ENCODE results near the gene TMBIM1. TPM values are rescaled to one million over a fixed set of nuclear protein-coding genes. Genes with fewer than 3 reads are reported as not detected.
A peak's percentile ranks its signal among the peaks of the same experiment; 100 is the strongest.

Gene TMBIM1
- total and polyA plus RNA-seq, 8 donors = 56.6 to 196 (median 159) TPM

- peak overlapping the region in 2 of 4 donors; percentile 16 to 50 for H3K27ac ChIP-seq
- intact Hi-C loops (cut with DNase I) = loop anchor here in 1 of 3 donors (5.0 kb wide), 1 partner anchor 79 kb away; no protein-coding TSS in a partner anchor
- FAIRE-seq (no peak), ATAC-seq (peak in 1 of 4 donors; percentile 1), DNase-seq (peak in 3 of 6 donors; percentile 13 to 50 (median 47))
- no peaks in the 10 kb centered on the region for H3K9me3 ChIP-seq
- H3K4me3 ChIP-seq = no peak overlapping the region
- TF ChIP-seq, protein P1, sequence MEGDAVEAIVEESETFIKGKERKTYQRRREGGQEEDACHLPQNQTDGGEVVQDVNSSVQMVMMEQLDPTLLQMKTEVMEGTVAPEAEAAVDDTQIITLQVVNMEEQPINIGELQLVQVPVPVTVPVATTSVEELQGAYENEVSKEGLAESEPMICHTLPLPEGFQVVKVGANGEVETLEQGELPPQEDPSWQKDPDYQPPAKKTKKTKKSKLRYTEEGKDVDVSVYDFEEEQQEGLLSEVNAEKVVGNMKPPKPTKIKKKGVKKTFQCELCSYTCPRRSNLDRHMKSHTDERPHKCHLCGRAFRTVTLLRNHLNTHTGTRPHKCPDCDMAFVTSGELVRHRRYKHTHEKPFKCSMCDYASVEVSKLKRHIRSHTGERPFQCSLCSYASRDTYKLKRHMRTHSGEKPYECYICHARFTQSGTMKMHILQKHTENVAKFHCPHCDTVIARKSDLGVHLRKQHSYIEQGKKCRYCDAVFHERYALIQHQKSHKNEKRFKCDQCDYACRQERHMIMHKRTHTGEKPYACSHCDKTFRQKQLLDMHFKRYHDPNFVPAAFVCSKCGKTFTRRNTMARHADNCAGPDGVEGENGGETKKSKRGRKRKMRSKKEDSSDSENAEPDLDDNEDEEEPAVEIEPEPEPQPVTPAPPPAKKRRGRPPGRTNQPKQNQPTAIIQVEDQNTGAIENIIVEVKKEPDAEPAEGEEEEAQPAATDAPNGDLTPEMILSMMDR (IDR thresholded peaks at IDR 0.05) = no peak
- H3K36me3 ChIP-seq = peaks cover 0 to 16% (median 14%) of the 10 kb centered on the region in 3 donors
- no peaks in the 10 kb centered on the region for H3K27me3 ChIP-seq
- WGBS, 2 donors = 57 to 61% methylated on average over 8 of the region's 8 CpGs
- H3K4me1 ChIP-seq = peaks cover 0 to 10% (median 0%) of the 10 kb centered on the region in 3 donors
These were observed 30.7 kb downstream of the TMBIM1 start for GRCh38 chr2:218261423-218262236.

- intact Hi-C loops (cut with DNase I) = loop anchor here in 1 of 3 donors (5.0 kb wide), 1 partner anchor 79 kb away; no protein-coding TSS in a partner anchor
- H3K4me1 ChIP-seq = peaks cover 0 to 10% (median 0%) of the 10 kb centered on the region in 3 donors
- peak in 4 of 6 donors; percentile 42 to 67 (median 61) for DNase-seq
- 43 to 47% methylated on average over 9 to 10 of the region's 10 CpGs for WGBS, 2 donors
- no peak within 1 kb of the TSS for H3K4me3 ChIP-seq
- H3K27ac ChIP-seq = peak within 1 kb of the TSS in 3 of 4 donors; percentile 22 to 50 (median 27)
- peaks cover 0 to 16% (median 7%) of the 10 kb centered on the region in 3 donors for H3K36me3 ChIP-seq
- H3K9me3 ChIP-seq = no peaks in the 10 kb centered on the region
- TF ChIP-seq, protein P1 (IDR thresholded peaks at IDR 0.05) = no peak
- no peak for FAIRE-seq
- H3K27me3 ChIP-seq = no peaks in the 10 kb centered on the region
- ATAC-seq = peak; percentile 41 to 59 (median 53)
These were observed 31.4 kb downstream of the TMBIM1 start, which contains the start of gene GPBAR1 for GRCh38 chr2:218260742-218261422. Gene GPBAR1 (plus strand): TSS chr2:218261015. CDS start chr2:218262725, 1,710 bp downstream.

- WGBS, 2 donors = 76 to 87% methylated on average over 5 of the region's 5 CpGs
- intact Hi-C loops (cut with DNase I) = loop anchor here in 1 of 3 donors (5.0 kb wide), 1 partner anchor 78 kb away; no protein-coding TSS in a partner anchor
- Histone ChIP-seq H3K9me3 (no peaks in the 10 kb centered on the region), H3K4me1 (peaks cover 0 to 10% (median 0%) of the 10 kb centered on the region in 3 donors), H3K36me3 (peaks cover 0 to 10% (median 7%) of the 10 kb centered on the region in 3 donors), H3K27ac (peak overlapping the region in 2 of 4 donors; percentile 22 to 50), H3K27me3 (no peaks in the 10 kb centered on the region), H3K4me3 (no peak overlapping the region)
- DNase-seq = no peak
- no peak for ATAC-seq
- TF ChIP-seq, protein P1 (IDR thresholded peaks at IDR 0.05) = no peak
- no peak for FAIRE-seq
These were observed 32.1 kb downstream of the TMBIM1 start for GRCh38 chr2:218260166-218260565.

GRCh38 chr2:218259099-218259961 is 33.0 kb downstream of the TMBIM1 start:
- peak in 3 of 4 donors; percentile 24 to 34 (median 26) for ATAC-seq
- H3K27me3 ChIP-seq = no peaks in the 10 kb centered on the region
- TF ChIP-seq, protein P1 (IDR thresholded peaks at IDR 0.05) = no peak
- no peak overlapping the region for H3K4me3 ChIP-seq
- no peak for FAIRE-seq
- H3K36me3 ChIP-seq = peaks cover 0 to 6% (median 4%) of the 10 kb centered on the region in 3 donors
- peaks cover 0 to 8% (median 0%) of the 10 kb centered on the region in 3 donors for H3K4me1 ChIP-seq
- 73 to 74% methylated on average over 15 of the region's 15 CpGs for WGBS, 2 donors
- DNase-seq = peak in 3 of 6 donors; percentile 24 to 45 (median 27)
- no peaks in the 10 kb centered on the region for H3K9me3 ChIP-seq
- intact Hi-C loops (cut with DNase I) = no loop called here
- peak overlapping the region in 2 of 4 donors; percentile 31 to 50 for H3K27ac ChIP-seq
